HepG2 (cell line): ENCODE results near the gene CLPSL2. TPM values are rescaled to one million over a fixed set of nuclear protein-coding genes. Genes with fewer than 3 reads are reported as not detected.
A peak's percentile ranks its signal among the peaks of the same experiment; 100 is the strongest.

Experiments used
- ATAC-seq: fragments of 200-7000 bp; cut with Tn5 transposase; 3 replicates; pipeline ENCODE4 v1.9.1; 2020; ENCODE audit warnings: mild to moderate bottlenecking, moderate library complexity
- BruUV-seq: library from RNA; stranded (reverse); fragments of 400-500 nt; replicated peaks from 2 replicates; lab custom pipeline; 2021; lab: Mats Ljungman, UMichigan
- CTCF ChIA-PET: fragments of 300-600 bp; formaldehyde crosslinking; extraction: SDS; loops from one replicate; lab custom pipeline; 2021; ENCODE audit warnings: low total read pairs, inconsistent platforms, low intra/inter-chr PET ratio; lab: Yijun Ruan, JAX
- POLR2A ChIA-PET: fragments of 350-600 bp; sonication (Branson Sonifier 250); formaldehyde crosslinking; loops from one replicate; lab custom pipeline; 2020; ENCODE audit warnings: antibody characterized with exemption, inconsistent platforms; lab: Yijun Ruan, JAX
- DNase-seq: peaks from one replicate; pipeline ENCODE4 v3.0.0-alpha.2; 2015; ENCODE audit warnings: low spot score
- FAIRE-seq: peaks from 3 replicates; lab custom pipeline; 2011; peaks lifted over from hg19 to GRCh38; lab: Jason Lieb, UNC
- H2AFZ ChIP-seq: one replicate; pipeline ENCODE4 v1.6.1; 2011; ENCODE audit warnings: low read length, inconsistent platforms
- H3K27ac ChIP-seq: fragments of 300-600 bp; 3 replicates; pipeline ENCODE4 v1.8.0; 2011; ENCODE audit warnings: mixed run types, mild to moderate bottlenecking, mixed read lengths, low read length, inconsistent platforms; ENCODE audit not compliant: insufficient read depth; ENCODE audit errors: extremely low read length
- H3K27me3 ChIP-seq, 2 experiments: fragments of 200-600 bp in 1 of 2; 2 replicates in 1 of 2; 3 replicates in 1 of 2; pipeline versions ENCODE4 v1.6.0 to v1.8.0; 2011; ENCODE audit warnings: low read length in 2 of 2, mild to moderate bottlenecking in 2 of 2, moderate library complexity in 2 of 2, inconsistent platforms in 1 of 2; ENCODE audit not compliant: insufficient read depth in 2 of 2, control insufficient read depth in 1 of 2
- H3K36me3 ChIP-seq, 2 experiments: fragments of 200-600 bp in 1 of 2; replicated peaks in 1 of 2; 2 replicates in 1 of 2; 3 replicates in 1 of 2; pipeline versions ENCODE4 v1.5.1 to v1.8.0; 2011; ENCODE audit warnings: low read length in 2 of 2, inconsistent platforms in 1 of 2; ENCODE audit not compliant: insufficient read depth in 2 of 2, control insufficient read depth in 1 of 2
- H3K4me1 ChIP-seq: 2 replicates; pipeline ENCODE4 v1.5.1; 2012; ENCODE audit warnings: low read length, inconsistent platforms; ENCODE audit not compliant: insufficient read depth
- H3K4me2 ChIP-seq: 2 replicates; pipeline ENCODE4 v1.6.0; 2011; ENCODE audit warnings: low read depth, low read length, inconsistent platforms
- H3K4me3 ChIP-seq, 3 experiments: fragments of 200-600 bp in 1 of 3; sonication (generic), shearing (Covaris generic) in 1 of 3; replicated peaks in 1 of 3; 2 replicates each; pipeline ENCODE4 v1.5.1; 2011 to 2016; ENCODE audit warnings: low read length in 3 of 3, inconsistent platforms in 2 of 3, low read depth in 2 of 3, mild to moderate bottlenecking in 2 of 3, control low read depth in 1 of 3, mixed read lengths in 1 of 3; ENCODE audit not compliant: insufficient read depth in 1 of 3
- H3K79me2 ChIP-seq: one replicate; pipeline ENCODE4 v1.6.1; 2011; ENCODE audit warnings: low read length, inconsistent platforms; ENCODE audit not compliant: insufficient read depth
- H3K9ac ChIP-seq: 2 replicates; pipeline ENCODE4 v1.6.0; 2011; ENCODE audit warnings: mild to moderate bottlenecking, low read depth, low read length, inconsistent platforms; ENCODE audit not compliant: insufficient read depth
- H3K9me3 ChIP-seq: 2 replicates; pipeline ENCODE4 v1.5.1; 2012; ENCODE audit warnings: mild to moderate bottlenecking, low read length
- H4K20me1 ChIP-seq: 2 replicates; pipeline ENCODE4 v1.6.0; 2011; ENCODE audit warnings: inconsistent platforms, mild to moderate bottlenecking, low read length, moderate library complexity; ENCODE audit not compliant: insufficient read depth
- ADNP ChIP-seq: sonication (generic); formaldehyde crosslinking; IDR thresholded peaks from 2 replicates; pipeline ENCODE4 v1.4.0; 2020; ENCODE audit warnings: missing genetic modification reagents
- ARNTL ChIP-seq: sonication (generic); formaldehyde crosslinking; IDR thresholded peaks from 2 replicates; pipeline ENCODE4 v1.4.0; 2020; ENCODE audit warnings: mild to moderate bottlenecking, missing genetic modification reagents
- GATAD1 ChIP-seq: IDR thresholded peaks from 2 replicates; pipeline ENCODE4 v1.6.1; 2016; ENCODE audit warnings: missing genetic modification reagents, missing compliant biosample characterization
- JUNB ChIP-seq: sonication (generic); formaldehyde crosslinking; IDR thresholded peaks from 2 replicates; pipeline ENCODE4 v1.8.0; 2022; ENCODE audit warnings: missing genetic modification reagents, mild to moderate bottlenecking, borderline replicate concordance
- NFYB ChIP-seq: sonication (generic); formaldehyde crosslinking; IDR thresholded peaks from 2 replicates; pipeline ENCODE4 v1.4.0; 2020; ENCODE audit warnings: missing genetic modification reagents
- PCBP2 ChIP-seq: fragments of 200-400 bp; formaldehyde crosslinking; optimal IDR thresholded peaks from 2 replicates; pipeline ENCODE3; 2018; ENCODE audit warnings: low read length, low read depth; ENCODE audit not compliant: poor library complexity, severe bottlenecking
- ZNF101 ChIP-seq: sonication (generic); formaldehyde crosslinking; IDR thresholded peaks from 2 replicates; pipeline ENCODE4 v1.4.0; 2020; ENCODE audit warnings: mild to moderate bottlenecking, low read depth, missing genetic modification reagents, borderline replicate concordance
- ZNF446 ChIP-seq: sonication (generic); formaldehyde crosslinking; IDR thresholded peaks from 2 replicates; pipeline ENCODE4 v1.5.0; 2020; ENCODE audit warnings: mild to moderate bottlenecking, missing genetic modification reagents
- ZNF652 ChIP-seq: IDR thresholded peaks from 2 replicates; pipeline ENCODE4 v1.6.1; 2016; ENCODE audit warnings: low read depth, borderline replicate concordance
- ZNF672 ChIP-seq: sonication (generic); formaldehyde crosslinking; IDR thresholded peaks from 2 replicates; pipeline ENCODE4 v1.8.1; 2022; ENCODE audit warnings: missing genetic modification reagents
- ZSCAN21 ChIP-seq: sonication (generic); formaldehyde crosslinking; IDR thresholded peaks from 2 replicates; pipeline ENCODE4 v1.8.0; 2022; ENCODE audit warnings: mild to moderate bottlenecking, missing genetic modification reagents, moderate library complexity, borderline replicate concordance
- WGBS: methylation state at CpG from one replicate; pipeline ENCODE4 v1.1.6; 2017; ENCODE audit warnings: low lambda C conversion rate; 5-methylcytosine and 5-hydroxymethylcytosine counted together
- in situ Hi-C: cut with HindIII; loops from 2 replicates; pipeline ENCODE4 v1.10.0; 2017; ENCODE audit warnings: low pct_unique_long_range_greater_than_20kb; ENCODE audit not compliant: extremely low pct_ligation_motif_present
- intact Hi-C: fragments of 100-400 bp; cut with micrococcal nuclease; formaldehyde crosslinking; loops from one replicate; pipeline ENCODE4 v1.10.0; 2022; ENCODE audit not compliant: unreplicated experiment
- polyA plus RNA-seq, 8 experiments: library from polyadenylated mRNA; depleted of rRNA in 3 of 8; stranded (reverse) in 7 of 8; unstranded in 1 of 8; fragments of >200 nt; fragmentation: Illumina TruSeq in 4 of 8; extraction: Trizol in 4 of 8; gene quantifications; 2 replicates each; pipeline versions ENCODE4 v1.2.1 to v1.2.3, GENCODE V29; 2011 to 2016; ENCODE audit warnings: low read depth in 4 of 8, missing spikeins in 1 of 8, mixed read lengths in 1 of 8; ENCODE audit not compliant: insufficient read depth in 1 of 8
- total RNA-seq, 5 experiments: library from RNA; depleted of rRNA; stranded (reverse); fragments of >200 nt; fragmentation: Illumina TruSeq; extraction: Trizol; gene quantifications; 2 replicates each; pipeline ENCODE4 v1.2.3, GENCODE V29; 2016; ENCODE audit warnings: low read depth in 1 of 5
- TF ChIP-seq, protein P1 (sequence below): sonication (generic); formaldehyde crosslinking; IDR thresholded peaks from 2 replicates; pipeline ENCODE4 v1.4.0; 2020; ENCODE audit warnings: missing genetic modification reagents, borderline replicate concordance
- TF ChIP-seq, protein P2 (sequence below), 2 experiments: sonication (generic) in 1 of 2; formaldehyde crosslinking in 1 of 2; IDR thresholded peaks; 2 replicates each; pipeline versions ENCODE4 v1.6.1 to v1.9.0; 2014 to 2022; ENCODE audit warnings: antibody characterized with exemption in 1 of 2, borderline replicate concordance in 1 of 2, inconsistent platforms in 1 of 2, low read depth in 1 of 2, missing genetic modification reagents in 1 of 2
- TF ChIP-seq, protein P3 (sequence below): sonication (generic); formaldehyde crosslinking; IDR thresholded peaks from 2 replicates; pipeline ENCODE4 v1.5.0; 2020; ENCODE audit warnings: missing genetic modification reagents, mild to moderate bottlenecking, borderline replicate concordance

The CLPSL2 gene
- total and polyA plus RNA-seq, 2 of the 13 experiments (the other 11 are each of a cell fraction or from before 2014, with no cell fraction given), result not detected

DNA sequence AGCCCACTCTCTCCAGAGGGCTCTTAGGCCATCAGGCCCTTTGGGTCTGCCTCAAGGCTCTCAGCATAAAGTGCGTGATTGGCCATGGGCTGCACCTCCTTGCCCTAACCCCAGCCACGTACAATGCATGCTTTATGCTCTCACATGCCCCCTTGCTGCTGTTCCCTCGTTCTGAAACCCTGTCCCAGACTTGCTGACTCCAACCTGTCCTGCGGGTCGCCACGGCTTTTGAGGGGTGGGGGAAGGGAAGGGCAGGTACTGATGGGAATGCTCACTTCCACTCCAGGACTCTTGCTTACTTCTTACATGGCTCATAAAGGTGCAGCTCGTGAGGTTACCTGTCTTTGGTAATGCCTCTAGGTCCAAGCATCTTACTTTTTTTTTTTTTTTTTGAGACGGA lies 33.6 kb upstream of the CLPSL2 start:
- FAIRE-seq (peak; percentile 73), ATAC-seq (peak; percentile 79), DNase-seq (peak; percentile 91)
- H3K27ac ChIP-seq, result peak overlapping the region; percentile 39
- peaks cover 0 to 2% of the 10 kb centered on the region in 2 experiments; a peak in 1 of 5 replicates for H3K27me3 ChIP-seq
- POLR2A ChIA-PET, result interaction anchor here (1.4 kb wide), 1 partner anchor 11 kb away, joined by 7 read pairs; no protein-coding TSS in a partner anchor
- intact Hi-C loops, result no loop called here
- no TSS peak for BruUV-seq
- H4K20me1 ChIP-seq, result no peaks in the 10 kb centered on the region
- no peaks in the 10 kb centered on the region for H3K36me3 ChIP-seq
- CTCF ChIA-PET, result no interaction called here
- 21% methylated on average over 7 of the region's 8 CpGs for WGBS
- in situ Hi-C loops, result no loop called here
- H2AFZ ChIP-seq, result peak overlapping the region; percentile 50
- H3K4me1 ChIP-seq, result peaks cover 57% of the 10 kb centered on the region
- H3K9me3 ChIP-seq, result 0 out of 2 replicates have a peak, but pooled peaks cover 1% of the 10 kb centered on the region
- peak overlapping the region; percentile 25; the same call in 1 of the 2 replicates for H3K9ac ChIP-seq
- H3K4me3 ChIP-seq, result 0 out of 6 replicates have a peak overlapping the region, but pooled peaks of 1 of the 3 experiments have one; percentile 4
- H3K4me2 ChIP-seq, result peak overlapping the region; percentile 32
- H3K79me2 ChIP-seq, result no peaks in the 10 kb centered on the region
- no peak for TF ChIP-seq ADNP (CRISPR knock-in tag)
- no peak for TF ChIP-seq NFYB (CRISPR knock-in tag)
- TF ChIP-seq, protein P1, sequence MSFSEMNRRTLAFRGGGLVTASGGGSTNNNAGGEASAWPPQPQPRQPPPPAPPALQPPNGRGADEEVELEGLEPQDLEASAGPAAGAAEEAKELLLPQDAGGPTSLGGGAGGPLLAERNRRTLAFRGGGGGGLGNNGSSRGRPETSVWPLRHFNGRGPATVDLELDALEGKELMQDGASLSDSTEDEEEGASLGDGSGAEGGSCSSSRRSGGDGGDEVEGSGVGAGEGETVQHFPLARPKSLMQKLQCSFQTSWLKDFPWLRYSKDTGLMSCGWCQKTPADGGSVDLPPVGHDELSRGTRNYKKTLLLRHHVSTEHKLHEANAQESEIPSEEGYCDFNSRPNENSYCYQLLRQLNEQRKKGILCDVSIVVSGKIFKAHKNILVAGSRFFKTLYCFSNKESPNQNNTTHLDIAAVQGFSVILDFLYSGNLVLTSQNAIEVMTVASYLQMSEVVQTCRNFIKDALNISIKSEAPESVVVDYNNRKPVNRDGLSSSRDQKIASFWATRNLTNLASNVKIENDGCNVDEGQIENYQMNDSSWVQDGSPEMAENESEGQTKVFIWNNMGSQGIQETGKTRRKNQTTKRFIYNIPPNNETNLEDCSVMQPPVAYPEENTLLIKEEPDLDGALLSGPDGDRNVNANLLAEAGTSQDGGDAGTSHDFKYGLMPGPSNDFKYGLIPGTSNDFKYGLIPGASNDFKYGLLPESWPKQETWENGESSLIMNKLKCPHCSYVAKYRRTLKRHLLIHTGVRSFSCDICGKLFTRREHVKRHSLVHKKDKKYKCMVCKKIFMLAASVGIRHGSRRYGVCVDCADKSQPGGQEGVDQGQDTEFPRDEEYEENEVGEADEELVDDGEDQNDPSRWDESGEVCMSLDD, result no peak
- no peak for TF ChIP-seq ZNF101
- peak; percentile 49; the same call in 1 of the 2 replicates for TF ChIP-seq ZSCAN21 (CRISPR knock-in tag)
- no peak for TF ChIP-seq PCBP2
- no peak for TF ChIP-seq GATAD1 (CRISPR knock-in tag)
- no peak for TF ChIP-seq ZNF446 (CRISPR knock-in tag)
- TF ChIP-seq, protein P2, sequence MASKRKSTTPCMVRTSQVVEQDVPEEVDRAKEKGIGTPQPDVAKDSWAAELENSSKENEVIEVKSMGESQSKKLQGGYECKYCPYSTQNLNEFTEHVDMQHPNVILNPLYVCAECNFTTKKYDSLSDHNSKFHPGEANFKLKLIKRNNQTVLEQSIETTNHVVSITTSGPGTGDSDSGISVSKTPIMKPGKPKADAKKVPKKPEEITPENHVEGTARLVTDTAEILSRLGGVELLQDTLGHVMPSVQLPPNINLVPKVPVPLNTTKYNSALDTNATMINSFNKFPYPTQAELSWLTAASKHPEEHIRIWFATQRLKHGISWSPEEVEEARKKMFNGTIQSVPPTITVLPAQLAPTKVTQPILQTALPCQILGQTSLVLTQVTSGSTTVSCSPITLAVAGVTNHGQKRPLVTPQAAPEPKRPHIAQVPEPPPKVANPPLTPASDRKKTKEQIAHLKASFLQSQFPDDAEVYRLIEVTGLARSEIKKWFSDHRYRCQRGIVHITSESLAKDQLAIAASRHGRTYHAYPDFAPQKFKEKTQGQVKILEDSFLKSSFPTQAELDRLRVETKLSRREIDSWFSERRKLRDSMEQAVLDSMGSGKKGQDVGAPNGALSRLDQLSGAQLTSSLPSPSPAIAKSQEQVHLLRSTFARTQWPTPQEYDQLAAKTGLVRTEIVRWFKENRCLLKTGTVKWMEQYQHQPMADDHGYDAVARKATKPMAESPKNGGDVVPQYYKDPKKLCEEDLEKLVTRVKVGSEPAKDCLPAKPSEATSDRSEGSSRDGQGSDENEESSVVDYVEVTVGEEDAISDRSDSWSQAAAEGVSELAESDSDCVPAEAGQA (IDR thresholded peaks at IDR 0.05; ENCODE audit: low read depth), result no peak
- TF ChIP-seq, protein P2 (CRISPR knock-in tag; IDR thresholded peaks at IDR 0.05; ENCODE audit: borderline replicate concordance), result no peak
- TF ChIP-seq ZNF652 (CRISPR knock-in tag), result no peak
- no peak for TF ChIP-seq ZNF672 (CRISPR knock-in tag)
- TF ChIP-seq, protein P3, sequence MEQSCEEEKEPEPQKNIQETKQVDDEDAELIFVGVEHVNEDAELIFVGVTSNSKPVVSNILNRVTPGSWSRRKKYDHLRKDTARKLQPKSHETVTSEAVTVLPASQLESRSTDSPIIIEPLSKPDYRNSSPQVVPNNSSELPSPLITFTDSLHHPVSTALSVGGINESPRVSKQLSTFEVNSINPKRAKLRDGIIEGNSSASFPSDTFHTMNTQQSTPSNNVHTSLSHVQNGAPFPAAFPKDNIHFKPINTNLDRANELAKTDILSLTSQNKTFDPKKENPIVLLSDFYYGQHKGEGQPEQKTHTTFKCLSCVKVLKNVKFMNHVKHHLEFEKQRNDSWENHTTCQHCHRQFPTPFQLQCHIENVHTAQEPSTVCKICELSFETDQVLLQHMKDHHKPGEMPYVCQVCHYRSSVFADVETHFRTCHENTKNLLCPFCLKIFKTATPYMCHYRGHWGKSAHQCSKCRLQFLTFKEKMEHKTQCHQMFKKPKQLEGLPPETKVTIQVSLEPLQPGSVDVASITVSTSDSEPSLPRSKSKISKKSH (CRISPR knock-in tag), result no peak; the same call in 1 of the 2 replicates
- no peak for TF ChIP-seq ARNTL (CRISPR knock-in tag)
- no peak for TF ChIP-seq JUNB (CRISPR knock-in tag)
